CD8-positive, alpha-beta memory T cell (primary cell): ENCODE results near the gene TAS2R38. TPM values are rescaled to one million over a fixed set of nuclear protein-coding genes. Genes with fewer than 3 reads are reported as not detected.

Source experiments
- CTCF ChIA-PET: fragments of 350-600 bp; sonication (Branson Sonifier 250); formaldehyde crosslinking; loops from one replicate; lab custom pipeline; 2021; ENCODE audit warnings: antibody characterized with exemption; lab: Charles Lee
- POLR2A ChIA-PET: fragments of 350-600 bp; sonication (Branson Sonifier 250); formaldehyde crosslinking; loops from one replicate; lab custom pipeline; 2021; ENCODE audit warnings: antibody characterized with exemption; lab: Charles Lee
- DNase-seq, 5 donors: peaks; one replicate each; pipeline versions ENCODE4 v3.0.0 to v3.0.0-alpha.2; 2020 to 2022; ENCODE audit warnings: mixed read lengths in 1 of 5
- H3K27ac ChIP-seq: one replicate; pipeline ENCODE4 v1.7.0; 2013; ENCODE audit warnings: low read depth, mild to moderate bottlenecking, low read length, moderate library complexity
- H3K27me3 ChIP-seq: 2 replicates; pipeline ENCODE4 v1.7.0; 2013; ENCODE audit warnings: low read length, mild to moderate bottlenecking; ENCODE audit not compliant: insufficient read depth, poor library complexity, severe bottlenecking
- H3K36me3 ChIP-seq: 2 replicates; pipeline ENCODE4 v1.7.0; 2013; ENCODE audit warnings: mild to moderate bottlenecking, low read length, moderate library complexity; ENCODE audit not compliant: insufficient read depth
- H3K4me1 ChIP-seq: 2 replicates; pipeline ENCODE4 v1.7.0; 2013; ENCODE audit warnings: mild to moderate bottlenecking, low read length, moderate library complexity; ENCODE audit not compliant: insufficient read depth
- H3K4me3 ChIP-seq: 2 replicates; pipeline ENCODE4 v1.7.0; 2013; ENCODE audit warnings: mild to moderate bottlenecking, low read length
- H3K9me3 ChIP-seq: 2 replicates; pipeline ENCODE4 v1.7.0; 2013; ENCODE audit warnings: mild to moderate bottlenecking, low read length
- H3K27ac Mint-ChIP-seq, 8 donors: one replicate each; pipeline ENCODE4 v1.8.0; 2020 to 2021; ENCODE audit warnings: mixed read lengths in 8 of 8, mild to moderate bottlenecking in 6 of 8, inconsistent platforms in 3 of 8, moderate library complexity in 3 of 8
- H3K27me3 Mint-ChIP-seq, 2 donors: one replicate each; pipeline ENCODE4 v1.8.0; 2020 to 2021; ENCODE audit warnings: mixed read lengths in 2 of 2, mild to moderate bottlenecking in 1 of 2, moderate library complexity in 1 of 2
- H3K36me3 Mint-ChIP-seq, 3 donors: one replicate each; pipeline ENCODE4 v1.8.0; 2020 to 2021; ENCODE audit warnings: mixed read lengths in 3 of 3, inconsistent platforms in 1 of 3, mild to moderate bottlenecking in 1 of 3
- H3K4me1 Mint-ChIP-seq, 3 donors: one replicate each; pipeline ENCODE4 v1.8.0; 2020 to 2021; ENCODE audit warnings: mixed read lengths in 3 of 3, inconsistent platforms in 1 of 3, mild to moderate bottlenecking in 1 of 3
- H3K4me3 Mint-ChIP-seq, 7 donors: one replicate each; pipeline ENCODE4 v1.8.0; 2020 to 2021; ENCODE audit warnings: mixed read lengths in 7 of 7, mild to moderate bottlenecking in 6 of 7, moderate library complexity in 4 of 7, inconsistent platforms in 2 of 7
- H3K9me3 Mint-ChIP-seq, 5 donors: one replicate each; pipeline ENCODE4 v1.8.0; 2020 to 2022; ENCODE audit warnings: mixed read lengths in 5 of 5, mild to moderate bottlenecking in 3 of 5, moderate library complexity in 2 of 5, inconsistent platforms in 1 of 5
- polyA plus RNA-seq: library from polyadenylated mRNA; unstranded; fragments of 300-500 nt; fragmentation: Illumina TruSeq; gene quantifications from one replicate; pipeline ENCODE4 v1.2.3, GENCODE V29; 2021
- total RNA-seq, 2 experiments: library from RNA; stranded (reverse); gene quantifications; one replicate each; pipeline ENCODE4 v1.2.3, GENCODE V29; 2021

Gene TAS2R38
- total RNA-seq, result not detected
- polyA plus RNA-seq, result not detected

DNA sequence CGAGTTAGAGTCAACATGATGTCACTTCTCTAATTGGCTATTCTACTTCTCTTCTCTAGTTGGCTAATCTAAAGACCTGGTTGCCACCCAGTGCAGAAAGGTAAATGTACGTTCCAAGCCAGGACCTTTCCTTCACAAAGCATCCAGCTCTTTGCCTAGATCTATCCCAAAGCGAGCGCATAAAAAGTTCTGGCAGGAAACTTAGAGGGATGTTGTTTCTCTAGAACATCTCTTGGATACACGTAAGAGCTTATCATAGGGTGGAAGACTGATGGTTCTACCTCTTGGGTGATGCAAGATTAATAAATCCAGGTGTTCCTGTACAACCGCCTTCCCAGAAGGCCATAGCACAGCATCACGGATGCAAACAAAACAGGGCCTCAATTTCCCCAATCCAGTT lies at the start of gene TAS2R38:
TSS of gene TAS2R38 (minus strand) at position 101 of the 400 bp plus-strand sequence. CDS start at position 17, 84 bp downstream.
- peaks cover 4% of the 10 kb centered on the region for H3K4me1 ChIP-seq
- CTCF ChIA-PET, result interaction anchor here (2.0 kb wide), 1 partner anchor 329 kb away, joined by 6 read pairs; no protein-coding TSS in a partner anchor
- H3K36me3 ChIP-seq, result no peaks in the 10 kb centered on the region
- Mint-ChIP-seq H3K36me3 (no peaks in the 10 kb centered on the region), H3K9me3 (peaks cover 0 to 2% (median 0%) of the 10 kb centered on the region in 5 donors), H3K27me3 (no peaks in the 10 kb centered on the region), H3K4me1 (peaks cover 10 to 18% (median 11%) of the 10 kb centered on the region in 3 donors), H3K27ac (no peak within 1 kb of the TSS), H3K4me3 (no peak within 1 kb of the TSS)
- no peak for DNase-seq
- no peak within 1 kb of the TSS for H3K4me3 ChIP-seq
- no peaks in the 10 kb centered on the region for H3K27me3 ChIP-seq
- H3K9me3 ChIP-seq, result no peaks in the 10 kb centered on the region
- POLR2A ChIA-PET, result no interaction called here
- H3K27ac ChIP-seq, result no peak within 1 kb of the TSS

DNA sequence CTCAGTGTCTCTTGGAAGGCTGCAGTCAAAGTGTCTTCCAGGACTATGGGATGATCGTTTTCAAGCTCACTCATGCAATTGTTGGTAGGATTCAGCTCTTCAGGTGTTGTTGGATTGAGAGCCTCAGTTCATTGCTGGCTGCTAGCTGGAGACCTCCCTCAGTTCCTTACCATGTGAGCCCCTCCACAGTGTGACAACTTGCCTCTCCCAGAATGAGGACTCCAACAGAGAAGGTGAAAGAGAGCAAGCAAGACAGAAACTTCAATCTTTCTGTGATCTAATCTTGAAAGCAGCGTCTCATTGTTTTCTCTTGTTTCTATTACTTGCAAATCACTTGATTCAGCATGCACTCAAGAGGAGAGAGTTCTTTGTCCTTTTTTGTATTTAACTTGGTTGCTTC lies 44.6 kb upstream of the TAS2R38 start:
- Histone ChIP-seq H3K36me3 (no peaks in the 10 kb centered on the region), H3K27ac (no peak overlapping the region), H3K9me3 (no peaks in the 10 kb centered on the region), H3K4me1 (no peaks in the 10 kb centered on the region), H3K27me3 (no peaks in the 10 kb centered on the region), H3K4me3 (no peak overlapping the region)
- Mint-ChIP-seq H3K27ac (no peak overlapping the region), H3K4me1 (no peaks in the 10 kb centered on the region), H3K36me3 (no peaks in the 10 kb centered on the region), H3K4me3 (no peak overlapping the region), H3K27me3 (peaks cover 1 to 19% of the 10 kb centered on the region in 2 donors), H3K9me3 (no peaks in the 10 kb centered on the region)
- ChIA-PET POLR2A (no interaction called here), CTCF (no interaction called here)
- no peak for DNase-seq

DNA sequence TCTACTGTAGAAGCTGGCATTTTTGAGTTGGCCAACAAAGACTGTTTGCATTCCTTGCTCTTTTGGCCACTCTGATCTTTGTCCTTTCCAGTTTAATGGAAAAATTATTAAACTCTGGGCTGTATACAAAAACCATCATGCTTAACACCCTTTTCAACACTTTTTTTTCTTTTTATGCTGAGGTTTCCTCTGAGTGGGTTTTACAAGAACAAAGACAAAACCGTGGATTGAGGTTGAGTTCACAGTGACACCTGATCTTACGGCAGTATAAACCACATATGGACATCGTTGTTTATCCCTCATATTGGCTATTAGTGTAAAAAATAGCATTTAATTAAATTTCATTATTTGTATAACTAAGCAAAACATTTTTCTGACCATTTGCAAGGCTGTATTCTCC lies 43.9 kb upstream of the TAS2R38 start:
- Mint-ChIP-seq H3K9me3 (no peaks in the 10 kb centered on the region), H3K4me3 (no peak overlapping the region), H3K36me3 (no peaks in the 10 kb centered on the region), H3K27ac (no peak overlapping the region), H3K27me3 (peaks cover 1 to 19% of the 10 kb centered on the region in 2 donors), H3K4me1 (no peaks in the 10 kb centered on the region)
- no peak overlapping the region for H3K27ac ChIP-seq
- H3K4me3 ChIP-seq, result no peak overlapping the region
- POLR2A ChIA-PET, result no interaction called here
- no peaks in the 10 kb centered on the region for H3K36me3 ChIP-seq
- no peak for DNase-seq
- no peaks in the 10 kb centered on the region for H3K9me3 ChIP-seq
- no peaks in the 10 kb centered on the region for H3K4me1 ChIP-seq
- no peaks in the 10 kb centered on the region for H3K27me3 ChIP-seq
- CTCF ChIA-PET, result no interaction called here

DNA sequence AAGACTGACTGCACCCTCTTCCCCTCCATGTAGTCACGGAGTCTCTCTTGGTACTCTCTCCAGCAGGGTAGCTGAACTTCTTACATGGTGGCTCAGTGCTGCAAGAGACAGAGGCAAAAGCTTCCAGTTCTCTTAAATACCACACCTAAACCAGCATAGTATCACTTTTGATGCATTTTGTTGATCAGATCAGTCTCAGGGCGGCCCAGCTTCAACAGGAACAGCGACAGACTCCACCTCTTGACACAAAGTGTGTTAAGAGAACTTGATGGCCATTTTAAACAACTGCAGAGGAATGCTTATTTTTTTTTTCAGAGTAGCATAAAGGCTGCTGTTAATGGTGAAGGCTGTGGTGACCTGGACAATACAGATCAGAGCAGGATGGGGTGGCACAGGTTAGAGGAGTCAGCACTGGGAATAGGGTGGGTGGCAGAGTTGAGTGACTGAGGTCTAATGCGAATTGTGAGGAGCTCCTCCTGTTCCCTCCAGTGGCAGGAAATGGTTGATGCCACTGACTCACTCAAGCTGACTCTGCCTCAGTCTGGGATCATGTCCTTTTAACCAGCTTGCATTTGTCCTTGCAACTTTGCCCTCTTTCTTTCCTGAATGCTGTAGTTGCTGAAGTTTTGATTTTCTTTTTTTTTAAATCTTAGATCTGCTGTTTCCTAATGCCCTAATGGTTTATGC lies 39.4 kb upstream of the TAS2R38 start:
- Mint-ChIP-seq H3K4me3 (no peak overlapping the region), H3K27me3 (peaks cover 0 to 9% of the 10 kb centered on the region in 2 donors), H3K9me3 (no peaks in the 10 kb centered on the region), H3K27ac (no peak overlapping the region), H3K36me3 (no peaks in the 10 kb centered on the region), H3K4me1 (no peaks in the 10 kb centered on the region)
- POLR2A ChIA-PET, result no interaction called here
- Histone ChIP-seq H3K9me3 (no peaks in the 10 kb centered on the region), H3K27ac (no peak overlapping the region), H3K4me1 (no peaks in the 10 kb centered on the region), H3K36me3 (no peaks in the 10 kb centered on the region), H3K4me3 (no peak overlapping the region), H3K27me3 (no peaks in the 10 kb centered on the region)
- DNase-seq, result no peak
- CTCF ChIA-PET, result no interaction called here

DNA sequence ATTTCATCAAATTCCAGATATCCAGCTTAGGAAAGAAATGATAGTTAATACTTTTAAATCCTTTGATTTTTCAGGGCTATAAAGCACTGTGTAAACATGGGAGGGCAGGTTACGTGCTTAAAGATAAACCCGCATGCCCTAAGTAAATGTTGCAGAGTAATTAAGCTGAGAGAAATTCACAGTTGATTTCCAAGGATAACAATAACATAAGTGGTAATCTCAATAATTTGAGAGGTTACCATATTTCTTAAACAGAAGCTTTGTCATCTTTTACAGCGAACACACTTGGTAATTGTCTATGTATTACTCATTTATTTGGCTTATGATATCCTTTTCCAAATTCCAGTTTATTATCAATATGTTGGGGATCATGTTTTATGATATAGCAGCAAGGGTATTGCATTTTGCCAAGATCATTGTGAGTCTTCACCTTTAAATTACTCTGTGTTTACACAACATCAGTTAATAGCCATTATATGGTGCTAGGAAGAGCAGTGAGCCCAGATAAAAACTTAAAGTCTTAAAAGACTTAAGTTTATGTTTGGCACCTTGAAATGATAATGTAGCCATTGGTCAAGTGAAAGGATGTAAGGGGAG lies 37.5 kb upstream of the TAS2R38 start:
- H3K27me3 ChIP-seq, result no peaks in the 10 kb centered on the region
- no peak overlapping the region for H3K4me3 Mint-ChIP-seq

DNA sequence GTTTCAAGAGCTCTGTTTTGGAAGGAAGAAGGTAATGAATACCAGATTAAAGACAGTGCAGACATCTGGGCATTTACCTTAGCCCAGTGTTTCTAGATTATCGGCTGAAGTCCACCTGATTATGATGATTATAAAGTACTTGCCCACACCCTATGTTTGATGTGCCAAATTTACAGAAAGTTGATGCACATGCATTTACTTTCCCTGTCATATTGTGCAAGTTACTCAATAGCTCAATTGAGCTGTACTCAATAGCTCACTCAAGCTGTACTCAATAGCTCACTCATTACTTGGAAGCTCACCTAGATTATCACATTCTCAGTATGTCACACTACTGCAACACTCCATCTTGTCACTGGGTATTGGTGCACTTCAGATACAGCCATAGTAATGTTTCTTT lies 35.6 kb upstream of the TAS2R38 start:
- Mint-ChIP-seq H3K27ac (no peak overlapping the region), H3K27me3 (no peaks in the 10 kb centered on the region), H3K4me3 (no peak overlapping the region), H3K4me1 (no peaks in the 10 kb centered on the region), H3K9me3 (no peaks in the 10 kb centered on the region), H3K36me3 (no peaks in the 10 kb centered on the region)
- ChIA-PET CTCF (no interaction called here), POLR2A (no interaction called here)
- Histone ChIP-seq H3K4me3 (no peak overlapping the region), H3K27me3 (no peaks in the 10 kb centered on the region), H3K36me3 (no peaks in the 10 kb centered on the region), H3K27ac (no peak overlapping the region), H3K4me1 (no peaks in the 10 kb centered on the region), H3K9me3 (no peaks in the 10 kb centered on the region)
- DNase-seq, result no peak

More for the DNA sequence above, 37.5 kb upstream of the TAS2R38 start:
- Histone ChIP-seq H3K4me1 (no peaks in the 10 kb centered on the region), H3K4me3 (no peak overlapping the region), H3K27ac (no peak overlapping the region), H3K9me3 (no peaks in the 10 kb centered on the region), H3K36me3 (no peaks in the 10 kb centered on the region)
- no peaks in the 10 kb centered on the region for H3K4me1 Mint-ChIP-seq
- H3K27me3 Mint-ChIP-seq, result no peaks in the 10 kb centered on the region
- H3K9me3 Mint-ChIP-seq, result no peaks in the 10 kb centered on the region
- DNase-seq, result no peak
- H3K27ac Mint-ChIP-seq, result no peak overlapping the region
- ChIA-PET CTCF (no interaction called here), POLR2A (no interaction called here)
- no peaks in the 10 kb centered on the region for H3K36me3 Mint-ChIP-seq

DNA sequence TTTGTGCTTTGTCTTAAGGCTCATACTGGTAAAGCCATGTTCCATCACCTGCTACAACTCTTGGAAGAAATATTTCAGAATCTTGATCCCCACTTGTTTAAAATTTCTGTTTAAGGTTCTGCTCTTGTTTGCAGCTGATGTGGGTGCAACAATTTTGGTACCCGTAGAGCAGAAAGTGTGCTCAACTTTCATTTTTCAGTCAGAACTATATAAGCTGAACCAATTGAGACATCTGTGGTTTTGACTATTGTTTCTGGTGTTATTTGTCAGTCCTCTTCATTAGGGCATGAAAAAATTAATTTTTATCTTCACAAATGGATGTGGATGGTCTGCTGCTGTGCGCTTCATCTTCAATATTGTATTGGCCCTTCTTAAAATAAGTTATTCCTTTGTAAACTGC lies 33.0 kb upstream of the TAS2R38 start:
- ChIA-PET CTCF (no interaction called here), POLR2A (no interaction called here)
- Histone ChIP-seq H3K27me3 (no peaks in the 10 kb centered on the region), H3K4me1 (no peaks in the 10 kb centered on the region), H3K4me3 (no peak overlapping the region), H3K27ac (no peak overlapping the region), H3K36me3 (no peaks in the 10 kb centered on the region), H3K9me3 (no peaks in the 10 kb centered on the region)
- DNase-seq, result no peak
- H3K27me3 Mint-ChIP-seq, result no peaks in the 10 kb centered on the region
- H3K4me1 Mint-ChIP-seq, result no peaks in the 10 kb centered on the region
- no peak overlapping the region for H3K27ac Mint-ChIP-seq
- no peaks in the 10 kb centered on the region for H3K9me3 Mint-ChIP-seq
- H3K4me3 Mint-ChIP-seq, result no peak overlapping the region
- no peaks in the 10 kb centered on the region for H3K36me3 Mint-ChIP-seq

DNA sequence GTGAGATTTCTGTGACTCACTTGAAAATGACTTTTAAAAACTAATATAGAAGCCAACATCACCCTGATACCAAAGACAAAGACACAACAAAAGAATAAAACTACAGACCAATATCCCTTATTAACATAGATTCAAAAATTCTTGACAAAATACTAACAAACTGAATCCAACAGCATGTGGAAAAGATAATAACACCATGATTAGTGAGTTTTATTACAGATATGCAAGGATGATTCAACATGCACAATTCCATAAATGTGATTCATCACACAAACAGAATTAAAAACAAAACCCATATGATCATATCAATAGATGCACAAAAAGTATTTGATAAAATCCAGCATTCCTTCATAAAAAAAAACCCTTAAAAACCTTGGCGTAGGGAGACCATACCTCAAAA lies 28.6 kb upstream of the TAS2R38 start:
- ChIA-PET POLR2A (no interaction called here), CTCF (no interaction called here)
- Histone ChIP-seq H3K9me3 (no peaks in the 10 kb centered on the region), H3K27ac (no peak overlapping the region), H3K36me3 (no peaks in the 10 kb centered on the region), H3K4me1 (no peaks in the 10 kb centered on the region), H3K4me3 (no peak overlapping the region), H3K27me3 (no peaks in the 10 kb centered on the region)
- Mint-ChIP-seq H3K36me3 (peaks cover 0 to 3% (median 0%) of the 10 kb centered on the region in 3 donors), H3K27ac (no peak overlapping the region), H3K4me1 (no peaks in the 10 kb centered on the region), H3K9me3 (peaks cover 0 to 3% (median 0%) of the 10 kb centered on the region in 5 donors), H3K4me3 (no peak overlapping the region), H3K27me3 (peaks cover 0 to 8% of the 10 kb centered on the region in 2 donors)
- no peak for DNase-seq
